MM.1S (cell line): ENCODE results near the gene ZMIZ1.
A peak's percentile ranks its signal among the peaks of the same experiment; 100 is the strongest.

Experiments used
- DNase-seq: peaks from one replicate; pipeline ENCODE4 v3.0.0-alpha.2; 2015
- H2AFZ ChIP-seq: fragments of 300-600 bp; sonication (generic); 2 replicates; pipeline ENCODE4 v1.6.0; 2016; ENCODE audit warnings: antibody characterized with exemption, low read length
- H3F3A ChIP-seq: fragments of 300-600 bp; sonication (generic); 2 replicates; pipeline ENCODE4 v1.6.1; 2016; ENCODE audit warnings: mild to moderate bottlenecking, antibody characterized with exemption, low read length, moderate library complexity, mixed read lengths; ENCODE audit not compliant: insufficient read depth
- H3K27ac ChIP-seq: fragments of 300-600 bp; sonication (generic); 2 replicates; pipeline ENCODE4 v1.5.1; 2016; ENCODE audit warnings: mild to moderate bottlenecking, low read length
- H3K27me3 ChIP-seq: fragments of 300-600 bp; sonication (generic); replicated peaks from 2 replicates; pipeline ENCODE4 v1.6.0; 2016; ENCODE audit warnings: low read length; ENCODE audit not compliant: insufficient read depth
- H3K36me3 ChIP-seq: fragments of 300-600 bp; sonication (generic); replicated peaks from 2 replicates; pipeline ENCODE4 v1.6.1; 2016; ENCODE audit warnings: mild to moderate bottlenecking, low read length, mixed read lengths; ENCODE audit not compliant: insufficient read depth
- H3K4me1 ChIP-seq: fragments of 300-600 bp; sonication (generic); 2 replicates; pipeline ENCODE4 v1.6.1; 2016; ENCODE audit warnings: low read length, mixed read lengths
- H3K4me2 ChIP-seq: fragments of 300-600 bp; sonication (generic); 2 replicates; pipeline ENCODE4 v1.6.0; 2016; ENCODE audit warnings: low read depth, low read length
- H3K4me3 ChIP-seq: fragments of 300-600 bp; sonication (generic); 2 replicates; pipeline ENCODE4 v1.5.1; 2016; ENCODE audit warnings: low read length, mixed read lengths
- H3K79me2 ChIP-seq: fragments of 300-600 bp; sonication (generic); 2 replicates; pipeline ENCODE4 v1.6.1; 2016; ENCODE audit warnings: mixed run types, low read length, mixed read lengths
- H3K9ac ChIP-seq: fragments of 300-600 bp; sonication (generic); 2 replicates; pipeline ENCODE4 v1.6.1; 2016; ENCODE audit warnings: low read length, mixed read lengths
- H3K9me2 ChIP-seq: fragments of 300-600 bp; sonication (generic); replicated peaks from 2 replicates; pipeline ENCODE4 v1.6.1; 2016; ENCODE audit warnings: mild to moderate bottlenecking, low read length, mixed read lengths; ENCODE audit not compliant: insufficient read depth
- H3K9me3 ChIP-seq: fragments of 300-600 bp; sonication (generic); replicated peaks from 2 replicates; pipeline ENCODE4 v1.6.1; 2016; ENCODE audit warnings: mild to moderate bottlenecking, low read length, mixed read lengths; ENCODE audit not compliant: insufficient read depth
- H4K20me1 ChIP-seq: fragments of 300-600 bp; sonication (generic); 2 replicates; pipeline ENCODE4 v1.6.1; 2016; ENCODE audit warnings: mild to moderate bottlenecking, low read length, moderate library complexity, mixed read lengths; ENCODE audit not compliant: insufficient read depth
- EZH2 ChIP-seq: fragments of 300-600 bp; sonication (generic); optimal IDR thresholded peaks from 2 replicates; pipeline ENCODE3; 2017; ENCODE audit warnings: low read depth, mild to moderate bottlenecking, antibody characterized with exemption, low read length, mixed read lengths
- EZH2phosphoT487 ChIP-seq: fragments of 300-600 bp; sonication (generic); IDR thresholded peaks from 2 replicates; pipeline ENCODE4 v1.6.1; 2018; ENCODE audit warnings: antibody characterized with exemption, low read length
- TF ChIP-seq, protein P1 (sequence below): fragments of 300-600 bp; sonication (generic); IDR thresholded peaks from 2 replicates; pipeline ENCODE4 v1.5.1; 2016; ENCODE audit warnings: antibody characterized with exemption, low read length, mixed read lengths

ZMIZ1 gene

GRCh38 chr10:79345241-79346011, 276.7 kb downstream of the ZMIZ1 start:
- H3K9ac ChIP-seq = no peak overlapping the region
- peaks cover 21% of the 10 kb centered on the region for H4K20me1 ChIP-seq
- peaks cover 49% of the 10 kb centered on the region for H3K4me1 ChIP-seq
- no peak overlapping the region for H2AFZ ChIP-seq
- no peak overlapping the region for H3K4me3 ChIP-seq
- H3K27ac ChIP-seq = peak overlapping the region; percentile 42; the same call in 1 of the 2 replicates
- no peak for DNase-seq
- peaks cover 17% of the 10 kb centered on the region; the same call in 1 of the 2 replicates for H3F3A ChIP-seq
- H3K36me3 ChIP-seq = peaks cover 14% of the 10 kb centered on the region
- no peak overlapping the region for H3K4me2 ChIP-seq
- TF ChIP-seq EZH2 = no peak
- TF ChIP-seq, protein P1, sequence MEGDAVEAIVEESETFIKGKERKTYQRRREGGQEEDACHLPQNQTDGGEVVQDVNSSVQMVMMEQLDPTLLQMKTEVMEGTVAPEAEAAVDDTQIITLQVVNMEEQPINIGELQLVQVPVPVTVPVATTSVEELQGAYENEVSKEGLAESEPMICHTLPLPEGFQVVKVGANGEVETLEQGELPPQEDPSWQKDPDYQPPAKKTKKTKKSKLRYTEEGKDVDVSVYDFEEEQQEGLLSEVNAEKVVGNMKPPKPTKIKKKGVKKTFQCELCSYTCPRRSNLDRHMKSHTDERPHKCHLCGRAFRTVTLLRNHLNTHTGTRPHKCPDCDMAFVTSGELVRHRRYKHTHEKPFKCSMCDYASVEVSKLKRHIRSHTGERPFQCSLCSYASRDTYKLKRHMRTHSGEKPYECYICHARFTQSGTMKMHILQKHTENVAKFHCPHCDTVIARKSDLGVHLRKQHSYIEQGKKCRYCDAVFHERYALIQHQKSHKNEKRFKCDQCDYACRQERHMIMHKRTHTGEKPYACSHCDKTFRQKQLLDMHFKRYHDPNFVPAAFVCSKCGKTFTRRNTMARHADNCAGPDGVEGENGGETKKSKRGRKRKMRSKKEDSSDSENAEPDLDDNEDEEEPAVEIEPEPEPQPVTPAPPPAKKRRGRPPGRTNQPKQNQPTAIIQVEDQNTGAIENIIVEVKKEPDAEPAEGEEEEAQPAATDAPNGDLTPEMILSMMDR = no peak
- TF ChIP-seq EZH2phosphoT487 = no peak
- H3K27me3 ChIP-seq = no peaks in the 10 kb centered on the region
- H3K9me2 ChIP-seq = no peaks in the 10 kb centered on the region
- no peaks in the 10 kb centered on the region for H3K9me3 ChIP-seq
- H3K79me2 ChIP-seq = peaks cover 31% of the 10 kb centered on the region

DNA sequence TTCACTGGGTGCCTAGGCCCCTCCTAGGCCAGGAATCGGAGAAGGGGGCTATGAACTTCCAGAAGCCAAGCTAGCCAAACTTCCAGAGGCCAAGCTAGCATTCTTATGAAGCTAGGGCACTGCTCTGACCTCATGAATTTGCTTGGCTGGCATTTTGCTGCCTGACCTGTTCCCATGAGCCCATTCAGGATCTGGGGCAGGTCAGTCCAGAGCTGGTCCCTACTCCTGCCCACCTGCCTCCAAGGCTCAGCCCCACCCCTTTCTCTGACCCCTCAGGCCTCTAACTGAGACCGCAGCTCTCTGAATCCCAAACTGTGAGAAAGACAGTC, 277.2 kb downstream of the ZMIZ1 start:
- no peak for DNase-seq

GRCh38 chr10:79346388-79347225, 277.8 kb downstream of the ZMIZ1 start:
- peak overlapping the region; percentile 24; the same call in 1 of the 2 replicates for H3K27ac ChIP-seq
- no peaks in the 10 kb centered on the region for H3K9me3 ChIP-seq
- DNase-seq = no peak
- TF ChIP-seq EZH2 (no peak), EZH2phosphoT487 (no peak)
- TF ChIP-seq, protein P1 = no peak
- H3K36me3 ChIP-seq = peaks cover 23% of the 10 kb centered on the region
- no peaks in the 10 kb centered on the region for H3K9me2 ChIP-seq
- peaks cover 41% of the 10 kb centered on the region for H3K79me2 ChIP-seq
- H2AFZ ChIP-seq = peak overlapping the region; percentile 59
- H3K4me1 ChIP-seq = peaks cover 49% of the 10 kb centered on the region
- peak overlapping the region; percentile 19; the same call in 1 of the 2 replicates for H3K9ac ChIP-seq
- H3K4me3 ChIP-seq = no peak overlapping the region; the same call in 1 of the 2 replicates
- H3F3A ChIP-seq = peaks cover 17% of the 10 kb centered on the region; the same call in 1 of the 2 replicates
- no peaks in the 10 kb centered on the region for H3K27me3 ChIP-seq
- H4K20me1 ChIP-seq = peaks cover 24% of the 10 kb centered on the region
- H3K4me2 ChIP-seq = peak overlapping the region; percentile 58

More for the DNA sequence above, 277.2 kb downstream of the ZMIZ1 start:
- Histone ChIP-seq H3K4me1 (peaks cover 49% of the 10 kb centered on the region), H2AFZ (no peak overlapping the region), H3K4me3 (no peak overlapping the region), H3K27me3 (no peaks in the 10 kb centered on the region), H3F3A (peaks cover 17% of the 10 kb centered on the region; the same call in 1 of the 2 replicates), H3K9ac (no peak overlapping the region), H3K4me2 (no peak overlapping the region), H3K9me3 (no peaks in the 10 kb centered on the region), H3K9me2 (no peaks in the 10 kb centered on the region), H3K36me3 (peaks cover 19% of the 10 kb centered on the region), H3K27ac (no peak overlapping the region), H3K79me2 (peaks cover 36% of the 10 kb centered on the region), H4K20me1 (peaks cover 24% of the 10 kb centered on the region)
- TF ChIP-seq, protein P1 = no peak
- no peak for TF ChIP-seq EZH2
- no peak for TF ChIP-seq EZH2phosphoT487
